BE2C (cell line): ENCODE results near the gene P2RY6.

Experiments used
- DNase-seq: peaks from one replicate; pipeline ENCODE4 v3.0.0-alpha.2; 2020
- H3K27me3 ChIP-seq: fragments of 250-450 bp; sonication (Bioruptor Pico); 2 replicates; pipeline ENCODE4 v1.5.1; 2020; ENCODE audit warnings: mild to moderate bottlenecking
- H3K36me3 ChIP-seq: fragments of 250-450 bp; sonication (Bioruptor Pico); 2 replicates; pipeline ENCODE4 v1.5.1; 2020; ENCODE audit warnings: mild to moderate bottlenecking
- H3K4me1 ChIP-seq: fragments of 250-450 bp; sonication (Bioruptor Pico); 2 replicates; pipeline ENCODE4 v1.5.1; 2020
- H3K4me3 ChIP-seq: 2 replicates; pipeline ENCODE4 v1.5.1; 2011; ENCODE audit warnings: low read depth, low read length
- H3K9me3 ChIP-seq: fragments of 250-450 bp; sonication (Bioruptor Pico); 2 replicates; pipeline ENCODE4 v1.5.1; 2020
- CTCF ChIP-seq: IDR thresholded peaks from 2 replicates; pipeline ENCODE4 v1.5.1; 2012; ENCODE audit warnings: mild to moderate bottlenecking, low read depth, low read length

Gene P2RY6

GRCh38 chr11:73315293-73316020, 43.3 kb downstream of the P2RY6 start:
- TF ChIP-seq CTCF: no peak
- Histone ChIP-seq H3K36me3 (no peaks in the 10 kb centered on the region; the same call in 1 of the 2 replicates), H3K9me3 (no peaks in the 10 kb centered on the region), H3K4me1 (no peaks in the 10 kb centered on the region), H3K4me3 (no peak overlapping the region), H3K27me3 (no peaks in the 10 kb centered on the region)
- DNase-seq: no peak

- no peak for DNase-seq
- Histone ChIP-seq H3K4me3 (no peak overlapping the region), H3K9me3 (no peaks in the 10 kb centered on the region), H3K4me1 (peaks cover 7% of the 10 kb centered on the region; the same call in 1 of the 2 replicates), H3K36me3 (no peaks in the 10 kb centered on the region; the same call in 1 of the 2 replicates), H3K27me3 (no peaks in the 10 kb centered on the region)
- no peak for TF ChIP-seq CTCF
These were observed 44.3 kb downstream of the P2RY6 start for GRCh38 chr11:73316422-73316821.

GRCh38 chr11:73317373-73317772, 45.2 kb downstream of the P2RY6 start:
- TF ChIP-seq CTCF: no peak
- no peak for DNase-seq
- H3K27me3 ChIP-seq: no peaks in the 10 kb centered on the region
- H3K9me3 ChIP-seq: no peaks in the 10 kb centered on the region
- peaks cover 15% of the 10 kb centered on the region for H3K4me1 ChIP-seq
- no peak overlapping the region for H3K4me3 ChIP-seq
- no peaks in the 10 kb centered on the region; the same call in 1 of the 2 replicates for H3K36me3 ChIP-seq

DNA sequence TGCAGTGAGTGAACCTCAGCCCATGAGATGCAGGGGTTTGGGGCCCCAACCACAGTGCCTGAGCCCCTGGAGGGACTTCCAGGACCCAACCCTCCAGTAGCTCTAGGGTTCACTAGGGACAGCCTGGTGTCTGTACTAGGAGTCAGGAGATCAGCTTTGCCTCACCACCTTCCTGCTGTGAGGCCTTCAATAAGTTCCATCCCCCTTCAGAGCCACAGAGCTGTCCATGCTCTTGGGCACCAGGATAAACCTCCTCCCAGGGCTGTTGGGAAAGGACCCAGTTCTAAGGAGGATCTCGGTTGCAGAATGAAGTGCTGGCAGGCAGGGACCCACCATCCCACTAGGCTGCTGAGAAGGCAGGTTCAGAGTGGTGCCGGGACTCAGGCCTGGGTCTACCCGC, 45.7 kb downstream of the P2RY6 start:
- Histone ChIP-seq H3K4me3 (no peak overlapping the region), H3K36me3 (no peaks in the 10 kb centered on the region; the same call in 1 of the 2 replicates), H3K27me3 (no peaks in the 10 kb centered on the region), H3K9me3 (no peaks in the 10 kb centered on the region), H3K4me1 (peaks cover 19% of the 10 kb centered on the region)
- no peak for TF ChIP-seq CTCF
- no peak for DNase-seq

- Histone ChIP-seq H3K9me3 (no peaks in the 10 kb centered on the region), H3K4me1 (peaks cover 26% of the 10 kb centered on the region), H3K27me3 (no peaks in the 10 kb centered on the region), H3K4me3 (no peak overlapping the region), H3K36me3 (no peaks in the 10 kb centered on the region; the same call in 1 of the 2 replicates)
- no peak for DNase-seq
- TF ChIP-seq CTCF: no peak
These were observed 46.4 kb downstream of the P2RY6 start for GRCh38 chr11:73318501-73319011.
